ENCODE data around the gene SSH2. TPM values are rescaled to one million over a fixed set of nuclear protein-coding genes. Genes with fewer than 3 reads are reported as not detected.

Gene SSH2
- total and polyA plus RNA-seq, 9 of the 15 experiments (the other 6 are each of a cell fraction or from before 2014, with no cell fraction given): 3.9 to 16.1 (median 10.2) TPM

DNA sequence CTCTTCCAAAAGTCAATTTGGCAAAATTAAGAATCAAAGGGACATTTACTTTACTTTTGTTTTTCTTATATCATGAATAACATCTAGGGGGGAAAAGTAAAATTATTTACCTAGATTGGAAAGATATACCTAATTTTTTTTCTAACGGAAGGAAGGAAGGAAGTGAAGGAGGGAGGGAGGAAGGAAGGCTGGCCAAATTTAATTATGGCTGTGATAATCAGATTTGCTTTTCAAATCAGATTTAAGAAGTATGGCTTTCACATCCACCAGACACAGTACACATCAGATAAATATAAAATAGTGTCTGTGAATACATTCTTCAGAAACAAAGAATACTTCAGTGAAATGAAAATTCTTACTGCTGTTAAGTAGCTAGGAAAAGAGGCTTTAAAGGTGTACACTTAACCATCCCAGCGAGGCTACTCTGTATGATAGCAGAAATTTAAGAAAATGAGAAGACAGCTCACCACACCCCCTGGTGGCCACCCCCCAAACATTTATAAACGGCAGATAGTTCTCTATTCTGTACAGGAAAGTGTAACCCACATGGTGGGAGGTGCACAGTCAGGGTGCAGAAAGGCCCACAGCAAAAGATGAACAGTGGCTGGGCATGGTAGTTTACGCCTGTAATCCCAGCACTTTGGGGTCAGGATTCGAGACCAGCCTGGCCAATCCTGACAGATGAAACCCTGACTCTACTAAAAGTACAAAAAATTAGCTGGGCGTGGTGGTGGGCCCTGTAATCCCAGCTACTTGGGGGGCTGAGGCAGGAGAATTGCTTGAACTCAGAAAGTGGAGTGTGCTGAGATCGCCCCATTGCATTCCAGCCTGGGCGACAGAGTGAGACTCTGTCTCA lies 150.8 kb downstream of the SSH2 start (continued):
- TF ChIP-seq, protein P1, sequence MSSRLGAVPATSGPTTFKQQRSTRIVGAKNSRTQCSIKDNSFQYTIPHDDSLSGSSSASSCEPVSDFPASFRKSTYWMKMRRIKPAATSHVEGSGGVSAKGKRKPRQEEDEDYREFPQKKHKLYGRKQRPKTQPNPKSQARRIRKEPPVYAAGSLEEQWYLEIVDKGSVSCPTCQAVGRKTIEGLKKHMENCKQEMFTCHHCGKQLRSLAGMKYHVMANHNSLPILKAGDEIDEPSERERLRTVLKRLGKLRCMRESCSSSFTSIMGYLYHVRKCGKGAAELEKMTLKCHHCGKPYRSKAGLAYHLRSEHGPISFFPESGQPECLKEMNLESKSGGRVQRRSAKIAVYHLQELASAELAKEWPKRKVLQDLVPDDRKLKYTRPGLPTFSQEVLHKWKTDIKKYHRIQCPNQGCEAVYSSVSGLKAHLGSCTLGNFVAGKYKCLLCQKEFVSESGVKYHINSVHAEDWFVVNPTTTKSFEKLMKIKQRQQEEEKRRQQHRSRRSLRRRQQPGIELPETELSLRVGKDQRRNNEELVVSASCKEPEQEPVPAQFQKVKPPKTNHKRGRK (tag; IDR thresholded peaks at IDR 0.05): peak; percentile 62; the same call in 1 of the 2 replicates
- no peak for TF ChIP-seq ZNF347 (CRISPR knock-in tag; IDR thresholded peaks at IDR 0.05; ENCODE audit: low read depth)
- TF ChIP-seq, protein P2, sequence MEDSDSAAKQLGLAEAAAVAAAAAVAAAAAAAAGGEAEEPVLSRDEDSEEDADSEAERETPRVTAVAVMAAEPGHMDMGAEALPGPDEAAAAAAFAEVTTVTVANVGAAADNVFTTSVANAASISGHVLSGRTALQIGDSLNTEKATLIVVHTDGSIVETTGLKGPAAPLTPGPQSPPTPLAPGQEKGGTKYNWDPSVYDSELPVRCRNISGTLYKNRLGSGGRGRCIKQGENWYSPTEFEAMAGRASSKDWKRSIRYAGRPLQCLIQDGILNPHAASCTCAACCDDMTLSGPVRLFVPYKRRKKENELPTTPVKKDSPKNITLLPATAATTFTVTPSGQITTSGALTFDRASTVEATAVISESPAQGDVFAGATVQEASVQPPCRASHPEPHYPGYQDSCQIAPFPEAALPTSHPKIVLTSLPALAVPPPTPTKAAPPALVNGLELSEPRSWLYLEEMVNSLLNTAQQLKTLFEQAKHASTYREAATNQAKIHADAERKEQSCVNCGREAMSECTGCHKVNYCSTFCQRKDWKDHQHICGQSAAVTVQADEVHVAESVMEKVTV (CRISPR knock-in tag; IDR thresholded peaks at IDR 0.05): peak; percentile 72
- no peak for TF ChIP-seq EWSR1 (IDR thresholded peaks at IDR 0.05; ENCODE audit: borderline replicate concordance, low read depth, partially characterized antibody)
- TF ChIP-seq PYGO2 (tag; IDR thresholded peaks at IDR 0.05): no peak
- no peak for TF ChIP-seq SAFB2 (IDR thresholded peaks at IDR 0.05; ENCODE audit: borderline replicate concordance, low read depth, low read length, severe bottlenecking)
- TF ChIP-seq SMC3 (conservative IDR thresholded peaks at IDR 0.05; ENCODE audit: insufficient read depth, low read depth, low read length): peak; percentile 89
- 0 out of 2 replicates have a peak, but pooled peaks have one; percentile 18 for TF ChIP-seq JUN (IDR thresholded peaks at IDR 0.05; ENCODE audit: borderline replicate concordance, low read depth, low read length)
- no peak for TF ChIP-seq JUN (CRISPR knock-in tag; IDR thresholded peaks at IDR 0.05; ENCODE audit: borderline replicate concordance)
- TF ChIP-seq ZFP30 (CRISPR knock-in tag; IDR thresholded peaks at IDR 0.05; ENCODE audit: borderline replicate concordance): no peak
- TF ChIP-seq, protein P3, sequence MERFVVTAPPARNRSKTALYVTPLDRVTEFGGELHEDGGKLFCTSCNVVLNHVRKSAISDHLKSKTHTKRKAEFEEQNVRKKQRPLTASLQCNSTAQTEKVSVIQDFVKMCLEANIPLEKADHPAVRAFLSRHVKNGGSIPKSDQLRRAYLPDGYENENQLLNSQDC (CRISPR knock-in tag; IDR thresholded peaks at IDR 0.05): no peak
- no peak for TF ChIP-seq MEIS2 (IDR thresholded peaks at IDR 0.05; ENCODE audit: partially characterized antibody)
- TF ChIP-seq, protein P4, sequence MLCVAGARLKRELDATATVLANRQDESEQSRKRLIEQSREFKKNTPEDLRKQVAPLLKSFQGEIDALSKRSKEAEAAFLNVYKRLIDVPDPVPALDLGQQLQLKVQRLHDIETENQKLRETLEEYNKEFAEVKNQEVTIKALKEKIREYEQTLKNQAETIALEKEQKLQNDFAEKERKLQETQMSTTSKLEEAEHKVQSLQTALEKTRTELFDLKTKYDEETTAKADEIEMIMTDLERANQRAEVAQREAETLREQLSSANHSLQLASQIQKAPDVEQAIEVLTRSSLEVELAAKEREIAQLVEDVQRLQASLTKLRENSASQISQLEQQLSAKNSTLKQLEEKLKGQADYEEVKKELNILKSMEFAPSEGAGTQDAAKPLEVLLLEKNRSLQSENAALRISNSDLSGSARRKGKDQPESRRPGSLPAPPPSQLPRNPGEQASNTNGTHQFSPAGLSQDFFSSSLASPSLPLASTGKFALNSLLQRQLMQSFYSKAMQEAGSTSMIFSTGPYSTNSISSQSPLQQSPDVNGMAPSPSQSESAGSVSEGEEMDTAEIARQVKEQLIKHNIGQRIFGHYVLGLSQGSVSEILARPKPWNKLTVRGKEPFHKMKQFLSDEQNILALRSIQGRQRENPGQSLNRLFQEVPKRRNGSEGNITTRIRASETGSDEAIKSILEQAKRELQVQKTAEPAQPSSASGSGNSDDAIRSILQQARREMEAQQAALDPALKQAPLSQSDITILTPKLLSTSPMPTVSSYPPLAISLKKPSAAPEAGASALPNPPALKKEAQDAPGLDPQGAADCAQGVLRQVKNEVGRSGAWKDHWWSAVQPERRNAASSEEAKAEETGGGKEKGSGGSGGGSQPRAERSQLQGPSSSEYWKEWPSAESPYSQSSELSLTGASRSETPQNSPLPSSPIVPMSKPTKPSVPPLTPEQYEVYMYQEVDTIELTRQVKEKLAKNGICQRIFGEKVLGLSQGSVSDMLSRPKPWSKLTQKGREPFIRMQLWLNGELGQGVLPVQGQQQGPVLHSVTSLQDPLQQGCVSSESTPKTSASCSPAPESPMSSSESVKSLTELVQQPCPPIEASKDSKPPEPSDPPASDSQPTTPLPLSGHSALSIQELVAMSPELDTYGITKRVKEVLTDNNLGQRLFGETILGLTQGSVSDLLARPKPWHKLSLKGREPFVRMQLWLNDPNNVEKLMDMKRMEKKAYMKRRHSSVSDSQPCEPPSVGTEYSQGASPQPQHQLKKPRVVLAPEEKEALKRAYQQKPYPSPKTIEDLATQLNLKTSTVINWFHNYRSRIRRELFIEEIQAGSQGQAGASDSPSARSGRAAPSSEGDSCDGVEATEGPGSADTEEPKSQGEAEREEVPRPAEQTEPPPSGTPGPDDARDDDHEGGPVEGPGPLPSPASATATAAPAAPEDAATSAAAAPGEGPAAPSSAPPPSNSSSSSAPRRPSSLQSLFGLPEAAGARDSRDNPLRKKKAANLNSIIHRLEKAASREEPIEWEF (CRISPR knock-in tag; IDR thresholded peaks at IDR 0.05): no peak
- TF ChIP-seq TRIM24 (IDR thresholded peaks at IDR 0.05): no peak
- no peak for TF ChIP-seq ZNF644 (tag; IDR thresholded peaks at IDR 0.05; ENCODE audit: low read depth)
- TF ChIP-seq ZNF121 (CRISPR knock-in tag; conservative IDR thresholded peaks at IDR 0.05): no peak
- TF ChIP-seq NFYB (IDR thresholded peaks at IDR 0.05; ENCODE audit: extremely low read depth, insufficient read length): no peak
- TF ChIP-seq HDAC8 (tag; IDR thresholded peaks at IDR 0.05): no peak
- TF ChIP-seq CEBPB (tag; IDR thresholded peaks at IDR 0.05): no peak
